Astrocyte of the spinal cord (primary cell): ENCODE measurements around the gene ARSB.

ENCODE experiments used
- DNase-seq: peaks from one replicate; pipeline ENCODE4 v3.0.0; 2011; ENCODE audit warnings: low read depth, low spot score
- H3K4me3 ChIP-seq: 2 replicates; pipeline ENCODE4 v1.5.1; 2011; ENCODE audit warnings: low read depth, mild to moderate bottlenecking, low read length, moderate library complexity
- CTCF ChIP-seq: IDR thresholded peaks from 2 replicates; pipeline ENCODE4 v1.5.1; 2012; ENCODE audit warnings: low read depth, mild to moderate bottlenecking, low read length, inconsistent platforms
- in situ Hi-C: cut with HindIII; loops from 2 replicates; pipeline ENCODE4 v1.10.0; 2017; ENCODE audit warnings: low sequenced_read_pairs

The ARSB gene

GRCh38 chr5:78964889-78965288 lies 20.2 kb downstream of the ARSB start:
- TF ChIP-seq CTCF: peak; percentile 46
- in situ Hi-C loops: loop anchor here (25.0 kb wide), 1 partner anchor 428 kb away; no protein-coding TSS in a partner anchor
- DNase-seq: peak; percentile 81
- H3K4me3 ChIP-seq: no peak overlapping the region

DNA sequence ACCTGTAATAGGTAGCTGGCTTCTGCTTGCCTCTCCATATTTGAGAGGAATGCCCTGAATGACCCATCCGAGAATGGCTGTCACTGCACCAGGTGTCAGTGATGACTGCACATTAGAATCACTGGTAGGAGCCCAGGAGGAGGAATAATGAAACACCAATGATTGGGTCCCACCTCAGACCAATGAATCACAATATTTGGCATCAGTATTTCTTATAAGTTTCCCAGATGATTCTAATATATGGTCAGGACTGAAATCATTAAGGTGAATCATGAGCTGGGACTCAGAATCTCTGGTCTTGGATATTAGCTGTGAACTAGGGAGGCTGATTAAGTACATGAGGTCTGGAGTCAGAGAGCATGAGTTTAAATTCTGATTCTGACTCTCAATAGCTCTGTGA lies 23.4 kb downstream of the ARSB start:
- H3K4me3 ChIP-seq: no peak overlapping the region
- TF ChIP-seq CTCF: no peak
- in situ Hi-C loops: loop anchor here (25.0 kb wide), 1 partner anchor 424 kb away; no protein-coding TSS in a partner anchor
- no peak for DNase-seq

DNA sequence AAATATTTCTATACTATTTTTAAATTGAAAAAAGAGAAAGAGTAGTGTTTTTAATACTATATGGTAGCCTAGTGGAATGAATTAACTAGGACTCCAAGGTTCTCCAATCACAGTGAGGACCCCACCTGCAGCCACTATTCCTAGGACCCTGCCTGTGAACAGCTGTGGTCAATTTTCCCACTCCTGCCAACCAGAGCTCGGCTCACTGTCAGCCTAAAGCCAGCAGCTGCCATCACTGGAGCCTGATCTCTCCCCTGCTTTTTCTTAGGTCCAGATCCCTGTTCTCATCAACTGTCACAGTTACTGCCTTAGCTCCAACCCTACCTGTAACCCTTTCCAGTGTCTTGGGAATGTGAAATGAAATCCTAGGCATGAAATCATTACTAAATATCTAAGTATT lies 25.3 kb downstream of the ARSB start:
- H3K4me3 ChIP-seq: no peak overlapping the region
- TF ChIP-seq CTCF: no peak
- in situ Hi-C loops: loop anchor here (25.0 kb wide), 1 partner anchor 422 kb away; no protein-coding TSS in a partner anchor
- DNase-seq: no peak

DNA sequence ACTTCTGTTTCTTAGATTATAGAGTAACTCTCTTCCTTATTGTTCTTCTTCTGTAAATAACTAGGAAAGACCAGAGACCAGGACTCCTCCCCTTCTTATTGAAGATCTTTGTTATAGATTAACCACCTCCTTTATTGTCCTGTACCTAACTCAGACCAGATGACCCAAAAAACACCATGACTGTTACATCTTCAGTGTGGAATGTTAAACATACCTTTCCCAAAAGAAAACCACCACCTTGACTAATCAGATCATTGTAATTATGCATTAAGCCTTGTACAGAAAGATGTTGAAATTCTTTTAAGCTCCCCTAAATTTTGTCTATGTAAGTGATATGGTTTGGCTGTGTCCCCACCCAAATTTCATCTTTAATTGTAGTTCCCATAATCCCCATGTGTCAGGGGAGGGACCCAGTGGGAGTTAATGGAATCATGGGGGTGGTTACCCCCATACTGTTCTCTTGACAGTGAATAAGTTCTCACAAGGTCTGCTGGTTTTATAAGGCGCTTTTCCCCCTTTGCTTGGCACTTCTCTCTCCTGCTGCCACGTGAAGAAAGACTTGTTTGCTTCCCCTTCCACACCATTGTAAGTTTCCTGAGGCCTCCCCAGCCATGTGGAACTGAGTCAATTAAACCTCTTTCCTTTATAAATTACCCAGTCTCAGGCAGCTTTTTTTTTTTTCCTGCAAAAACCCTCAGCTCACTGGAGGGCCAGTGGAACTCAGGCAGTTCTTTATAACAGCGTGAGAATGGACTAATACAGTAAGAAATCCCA lies 26.3 kb downstream of the ARSB start:
- in situ Hi-C loops: loop anchor here (25.0 kb wide), 1 partner anchor 422 kb away; no protein-coding TSS in a partner anchor
- DNase-seq: no peak
- TF ChIP-seq CTCF: no peak

GRCh38 chr5:78956901-78957300 lies 28.2 kb downstream of the ARSB start:
- in situ Hi-C loops: loop anchor here (25.0 kb wide), 1 partner anchor 420 kb away; no protein-coding TSS in a partner anchor
- TF ChIP-seq CTCF: no peak
- no peak overlapping the region for H3K4me3 ChIP-seq
- DNase-seq: no peak

More for the DNA sequence above, 26.3 kb downstream of the ARSB start:
- H3K4me3 ChIP-seq: no peak overlapping the region

DNA sequence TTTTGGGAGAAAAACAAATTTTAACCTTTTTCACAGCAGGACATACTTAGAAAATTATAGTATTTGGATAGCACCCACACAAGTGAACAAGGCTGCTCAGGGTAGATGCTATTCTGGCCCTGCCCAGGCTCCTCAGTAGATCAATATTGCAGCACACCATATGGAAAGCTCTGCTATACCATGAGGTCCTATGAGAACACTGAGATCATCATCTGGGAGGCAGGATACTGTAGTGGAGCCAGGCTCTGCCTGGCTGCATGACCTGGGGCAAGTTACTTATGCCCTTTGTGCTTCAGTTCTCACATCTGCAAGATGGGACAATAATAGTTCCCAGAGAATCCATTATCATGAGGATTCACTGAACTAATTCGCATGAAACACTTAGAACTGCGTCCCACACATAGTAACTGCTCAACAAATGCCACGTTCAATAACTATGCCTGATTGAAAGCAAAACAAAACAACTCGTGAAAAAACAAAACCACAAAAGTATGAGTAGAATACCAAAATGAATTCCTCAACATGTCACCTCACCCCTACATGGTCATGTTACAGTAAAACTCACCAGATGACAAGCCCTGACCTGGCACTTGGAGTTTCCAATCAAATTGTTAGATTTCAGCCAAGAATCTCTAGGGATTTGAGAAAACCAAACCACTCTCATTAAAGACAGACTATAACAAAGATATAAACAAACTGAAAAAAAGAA lies 31.9 kb downstream of the ARSB start:
- DNase-seq: peak; percentile 43
- in situ Hi-C loops: loop anchor here (25.0 kb wide), 1 partner anchor 416 kb away; no protein-coding TSS in a partner anchor
- H3K4me3 ChIP-seq: no peak overlapping the region
- no peak for TF ChIP-seq CTCF
